HG03066 (cell line): Measurements from ENCODE around the gene NMRK2.
"Not testable (repeated sequence)": the region's sequence is repeated elsewhere in the genome, so short reads cannot be mapped to it uniquely, and the experiment has no call there.

Experiments used
- ATAC-seq: cut with Tn5 transposase; IDR thresholded peaks from one replicate; pipeline ENCODE4 v1.9.1; 2021; ENCODE audit warnings: low read depth; ENCODE audit not compliant: unreplicated experiment

NMRK2 gene

DNA sequence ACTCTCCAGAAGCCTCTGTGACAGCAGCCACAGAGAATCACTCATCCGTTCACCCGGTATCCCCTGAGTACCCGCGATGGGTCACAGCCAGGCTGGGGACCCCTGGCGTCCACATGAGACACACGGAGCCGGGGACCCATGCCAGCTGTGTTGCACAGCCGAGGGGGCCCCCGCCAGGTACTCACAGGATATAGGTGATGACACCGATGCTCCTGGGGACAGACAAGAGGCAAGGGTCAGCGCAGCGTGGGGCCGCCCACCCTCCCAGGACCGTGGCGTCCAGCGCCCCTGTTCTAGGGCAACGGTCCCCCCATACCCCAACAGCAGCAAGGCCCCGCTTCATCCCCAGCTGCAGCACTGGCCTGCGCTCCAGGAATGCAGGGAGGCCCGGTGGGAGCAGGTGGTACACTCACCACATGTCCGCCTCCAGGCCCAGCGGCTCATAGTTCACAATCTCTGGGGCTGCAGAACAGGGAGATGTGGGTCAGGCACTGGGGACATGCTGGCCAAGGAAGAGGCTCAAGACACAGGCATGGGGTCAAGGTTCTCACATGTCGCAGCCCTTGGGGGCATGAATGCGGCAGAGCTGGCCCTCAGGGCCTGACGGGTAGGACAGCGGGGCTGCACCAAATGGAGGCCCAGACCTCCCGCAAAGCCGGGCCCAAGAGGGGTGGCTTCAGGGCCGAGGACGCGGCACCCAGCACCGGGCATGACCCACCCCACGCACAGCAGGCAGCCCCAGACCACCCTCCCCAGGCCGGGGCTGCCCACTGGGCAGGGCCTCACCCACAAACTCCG lies 30.8 kb downstream of the NMRK2 start:
- ATAC-seq, result no peak

DNA sequence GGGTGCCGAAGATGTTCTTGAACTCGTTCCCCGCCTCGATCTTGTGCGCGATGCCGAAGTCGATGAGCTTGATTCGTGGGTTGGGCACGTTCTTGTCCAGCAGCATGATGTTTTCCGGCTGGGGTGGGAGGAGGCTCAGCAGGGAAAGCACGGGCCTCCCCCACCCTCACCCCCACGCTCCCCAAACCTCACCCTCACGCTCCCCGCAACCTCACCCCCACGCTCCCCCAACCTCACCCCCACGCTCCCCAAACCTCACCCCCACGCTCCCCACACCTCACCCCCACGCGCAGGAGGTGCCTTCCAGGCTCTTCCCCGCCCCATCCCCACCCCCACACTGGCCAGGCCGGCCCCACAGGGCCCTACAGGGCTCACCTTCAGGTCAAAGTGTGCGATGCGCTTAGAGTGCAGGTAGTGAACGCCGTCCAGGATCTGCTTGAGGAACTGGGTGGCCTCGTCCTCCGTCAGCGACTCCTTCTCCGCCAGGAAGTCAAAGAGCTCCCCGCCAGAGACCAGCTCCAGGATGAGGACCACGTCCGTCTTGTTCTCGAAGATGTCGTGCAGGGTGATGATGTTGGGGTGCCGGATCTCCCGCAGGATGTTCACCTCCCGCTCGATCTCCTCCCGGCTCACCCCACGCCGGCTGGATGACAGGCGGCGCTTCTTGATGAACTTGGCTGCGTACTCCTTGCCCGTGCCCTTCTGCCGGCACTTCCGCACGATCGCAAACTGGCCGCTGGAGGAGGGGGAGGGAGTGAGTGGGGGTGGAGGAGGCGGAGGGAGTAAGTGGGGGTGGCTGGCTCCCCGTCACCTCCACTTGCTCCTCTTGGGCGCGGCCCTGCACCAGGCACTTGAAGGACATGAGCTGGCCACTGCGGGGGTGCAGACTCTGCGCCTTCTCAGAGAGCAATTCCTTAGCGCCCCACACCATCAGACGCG lies 31.7 kb downstream of the NMRK2 start:
- no peak for ATAC-seq

DNA sequence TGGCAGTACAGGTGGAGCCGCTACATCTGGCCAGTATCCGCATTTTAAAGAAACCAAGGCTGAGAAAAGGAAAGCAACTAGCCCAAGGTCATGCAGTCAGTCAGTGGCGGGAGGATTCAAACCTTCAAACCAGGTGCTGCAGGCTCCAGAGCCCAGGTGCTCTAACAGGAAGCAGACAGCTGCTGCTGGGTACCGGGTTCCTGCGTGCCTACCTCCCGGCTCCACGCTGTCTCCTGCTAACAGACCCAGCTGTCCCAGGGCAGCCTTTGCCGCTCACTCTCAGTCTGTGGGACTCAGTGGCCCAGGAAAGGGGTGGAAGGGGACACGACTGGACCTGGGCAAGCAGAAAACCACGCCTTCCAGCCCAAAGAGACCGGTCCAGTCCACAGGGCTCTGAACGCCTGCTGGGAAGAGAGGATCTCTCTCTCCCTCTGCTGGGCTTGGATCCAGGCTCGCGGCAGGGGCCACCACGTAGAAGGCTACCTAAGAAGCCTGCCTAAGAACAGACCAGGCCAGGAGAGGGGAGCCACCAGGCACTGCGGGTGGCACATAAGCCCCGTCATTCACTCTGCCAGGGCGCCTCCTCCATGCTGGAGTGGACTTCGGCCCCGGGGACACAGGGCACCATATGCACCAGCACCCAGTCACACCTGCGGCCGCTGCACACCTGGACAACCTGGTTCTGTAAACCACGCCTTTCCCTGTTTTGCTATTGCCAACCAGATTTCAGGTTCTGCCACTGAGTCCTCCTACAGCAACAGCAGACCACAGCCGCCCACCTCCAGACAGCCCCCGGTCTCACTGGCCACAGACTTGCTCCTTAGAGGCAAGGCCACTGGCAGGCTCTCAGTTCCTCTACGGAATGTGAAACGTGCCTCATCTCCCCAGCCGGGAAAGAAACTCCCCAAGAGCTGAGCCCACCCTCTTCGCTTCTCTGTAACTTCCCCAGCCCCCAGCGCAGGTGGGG lies 33.5 kb downstream of the NMRK2 start:
- no peak for ATAC-seq

DNA sequence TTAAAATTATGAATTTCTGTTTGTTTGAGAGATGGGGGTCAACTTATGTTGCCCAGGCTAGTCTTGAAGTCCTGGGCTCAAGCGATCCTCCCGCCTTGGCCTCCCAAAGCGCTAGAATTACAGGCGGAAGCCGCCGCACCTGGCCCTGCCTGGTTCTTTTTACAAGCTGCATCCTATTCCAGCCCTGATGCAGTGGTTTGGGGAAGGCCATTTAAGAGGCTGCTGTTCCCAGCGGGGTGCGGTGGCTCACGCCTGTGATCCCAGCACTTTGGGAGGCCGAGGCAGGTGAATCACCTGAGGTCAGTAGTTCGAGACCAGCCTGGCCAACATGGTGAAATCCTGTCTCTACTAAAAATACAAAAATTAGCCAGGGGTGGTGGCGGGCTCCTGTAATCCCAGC lies 35.1 kb downstream of the NMRK2 start:
- not testable (repeated sequence) for ATAC-seq

DNA sequence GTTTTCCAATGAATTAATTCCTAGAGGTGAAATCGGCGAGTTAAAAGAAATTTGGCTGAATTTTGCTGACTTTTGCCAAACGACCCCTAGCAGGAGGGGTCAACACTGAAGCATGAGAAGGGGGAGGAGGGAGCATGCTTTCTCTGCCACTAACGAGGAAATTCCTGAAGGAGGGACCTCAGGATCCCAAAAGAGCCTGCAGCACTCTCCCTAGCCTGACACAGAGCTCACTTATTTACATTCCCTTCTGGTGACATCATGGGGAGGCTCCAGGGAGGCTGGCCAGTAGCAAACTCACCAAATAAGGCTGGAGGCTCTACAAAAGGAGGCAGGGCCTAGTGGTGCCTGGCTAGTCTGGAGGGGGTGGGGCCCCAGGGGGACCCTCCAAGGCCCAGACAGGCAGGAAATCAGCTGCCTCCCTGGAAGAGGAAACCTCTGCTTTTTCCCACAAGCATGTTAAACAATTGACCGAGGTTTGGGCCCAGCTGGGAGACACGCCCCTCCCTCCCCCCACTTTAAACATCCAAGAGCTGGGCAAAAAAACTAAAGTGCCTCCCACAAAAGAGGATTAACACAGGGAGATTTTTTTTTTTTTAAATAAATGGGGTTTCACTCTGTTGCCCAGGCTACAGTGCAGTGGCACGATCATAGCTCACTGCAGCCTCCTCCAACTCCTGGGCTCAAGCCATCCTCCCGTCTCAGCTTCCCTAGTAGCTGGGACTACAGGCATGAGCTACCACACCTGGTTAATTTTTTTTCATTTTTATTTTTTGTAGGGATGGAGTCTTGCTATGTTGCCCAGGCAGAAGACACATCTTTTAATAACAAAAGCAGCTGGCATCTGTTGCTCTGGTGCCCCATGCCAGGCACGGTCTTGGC lies 35.9 kb downstream of the NMRK2 start:
- ATAC-seq, result no peak

DNA sequence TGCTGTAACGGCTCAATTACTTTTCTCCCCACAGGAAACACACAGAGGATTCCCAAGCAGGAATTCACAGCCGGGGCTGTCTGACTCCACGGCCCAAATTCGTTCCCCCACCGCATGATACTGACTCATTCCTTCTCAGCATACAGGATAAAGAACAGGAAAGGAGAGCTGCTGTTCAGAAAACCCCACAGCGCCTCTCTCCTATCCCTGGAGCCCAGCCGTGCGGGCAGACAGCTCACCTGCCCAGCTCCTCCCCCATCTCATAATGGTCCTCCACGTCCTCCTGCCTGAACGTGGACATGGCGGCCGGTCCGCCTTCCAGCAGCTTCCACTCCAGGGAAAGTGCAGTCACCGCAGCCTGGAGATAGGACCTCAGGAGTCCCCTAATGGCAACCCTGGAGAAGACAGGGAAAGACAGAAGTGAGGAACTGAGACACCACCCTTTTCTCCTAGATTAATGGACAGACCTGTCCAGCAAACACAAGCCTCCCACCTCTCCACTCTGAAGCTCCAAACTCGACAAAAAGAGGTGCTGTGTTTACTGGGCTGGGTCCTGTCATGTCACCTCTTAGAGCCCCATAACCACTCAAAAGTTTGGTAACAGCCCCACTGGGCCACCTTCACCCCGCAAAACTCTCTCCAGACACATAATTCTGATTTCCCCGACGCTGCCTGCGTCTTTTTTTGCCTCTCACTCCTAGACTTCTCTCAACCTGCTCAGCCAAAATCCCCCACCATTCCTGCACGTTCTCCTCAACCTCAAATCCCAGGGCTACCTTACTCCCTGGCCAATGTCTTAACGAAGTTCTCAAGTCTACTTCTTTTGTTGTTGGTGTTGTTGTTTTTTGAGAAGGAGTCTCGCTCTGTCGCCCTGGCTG lies 36.8 kb downstream of the NMRK2 start:
- ATAC-seq, result no peak

DNA sequence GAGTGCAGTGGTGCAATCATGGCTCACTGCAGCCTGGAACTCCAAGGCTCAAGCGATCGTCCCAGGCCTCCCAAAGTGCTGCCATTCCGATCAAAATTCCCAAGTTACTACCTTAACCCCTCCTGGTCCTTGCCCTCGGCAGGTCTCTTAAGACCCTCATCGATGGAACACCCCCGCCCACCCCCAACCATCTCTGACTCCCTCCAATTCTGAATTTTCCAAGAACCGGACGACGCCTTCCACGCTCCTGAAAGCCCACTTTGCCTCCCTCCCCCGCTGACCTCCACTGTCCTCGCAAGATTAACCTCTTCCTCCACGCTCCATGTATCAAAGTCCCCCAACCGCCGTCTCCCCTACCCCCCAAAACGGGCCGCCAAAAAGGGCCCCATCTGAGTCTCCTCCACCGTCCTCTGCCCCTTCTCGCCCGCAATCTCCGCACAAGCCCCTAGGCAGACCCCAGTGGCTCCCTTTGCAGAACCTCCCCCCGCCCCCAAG lies 37.5 kb downstream of the NMRK2 start:
- no peak for ATAC-seq

DNA sequence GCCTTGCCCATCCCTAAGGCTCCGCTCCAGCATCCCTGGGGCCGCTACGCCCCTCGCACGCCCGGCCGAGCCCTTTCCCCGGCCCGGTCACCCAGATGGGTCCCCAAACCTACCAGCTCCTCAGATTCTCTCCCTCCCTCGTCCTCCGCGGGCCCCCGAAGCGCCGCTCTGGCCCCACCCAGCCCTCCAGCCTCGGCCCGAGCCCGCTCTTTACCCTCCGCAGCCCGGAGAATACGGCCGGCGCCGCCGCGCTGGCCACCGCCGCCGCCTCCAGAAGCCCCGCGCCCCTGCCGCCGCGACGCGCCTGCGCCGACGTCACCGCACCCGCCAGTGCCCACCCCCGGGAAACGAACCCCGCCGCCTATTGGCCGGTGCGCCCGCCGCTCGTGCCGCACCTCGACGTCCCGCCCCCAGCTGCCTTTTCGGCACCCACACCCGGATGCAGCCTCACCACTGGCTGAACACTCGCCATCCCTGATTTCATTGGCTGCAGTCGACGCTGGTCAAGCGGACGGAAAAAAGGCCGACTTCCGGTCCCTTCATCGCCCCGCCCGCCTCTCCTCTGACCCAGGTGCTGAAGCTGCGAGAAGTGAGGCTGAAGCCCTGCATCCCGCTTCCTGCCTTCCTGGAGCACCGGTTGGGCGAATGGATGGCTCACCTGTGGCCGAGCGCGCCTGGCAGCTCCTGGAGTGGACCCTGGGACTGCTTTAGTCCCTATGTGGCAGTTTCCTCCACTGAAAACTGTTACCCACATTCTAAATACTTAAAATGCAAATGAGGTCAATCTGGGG lies 38.1 kb downstream of the NMRK2 start, which contains the start of gene DAPK3:
Gene DAPK3 (minus strand): TSS at position 292 of the 791 bp plus-strand sequence. CDS start 1,364 bp downstream, outside the sequence.
- peak; percentile 85 for ATAC-seq

DNA sequence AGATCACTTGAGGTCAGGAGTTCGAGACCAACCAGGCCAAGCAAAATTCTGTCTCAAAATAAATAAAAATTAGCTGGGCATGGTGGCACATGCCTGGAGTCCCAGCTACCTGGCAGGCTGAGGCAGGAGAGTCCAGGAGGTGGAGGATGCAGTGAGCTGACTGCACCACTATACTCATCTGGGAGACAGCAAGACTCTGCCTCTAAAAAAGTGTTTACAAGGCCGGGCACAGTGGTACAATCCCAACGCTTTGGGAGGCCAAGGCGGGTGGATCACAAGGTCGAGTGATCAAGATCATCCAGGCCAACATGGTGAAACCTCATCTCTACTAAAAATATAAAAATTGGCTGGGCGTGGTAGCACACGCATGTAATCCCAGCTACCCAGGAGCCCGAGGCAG lies 42.3 kb downstream of the NMRK2 start:
- ATAC-seq, result no peak

DNA sequence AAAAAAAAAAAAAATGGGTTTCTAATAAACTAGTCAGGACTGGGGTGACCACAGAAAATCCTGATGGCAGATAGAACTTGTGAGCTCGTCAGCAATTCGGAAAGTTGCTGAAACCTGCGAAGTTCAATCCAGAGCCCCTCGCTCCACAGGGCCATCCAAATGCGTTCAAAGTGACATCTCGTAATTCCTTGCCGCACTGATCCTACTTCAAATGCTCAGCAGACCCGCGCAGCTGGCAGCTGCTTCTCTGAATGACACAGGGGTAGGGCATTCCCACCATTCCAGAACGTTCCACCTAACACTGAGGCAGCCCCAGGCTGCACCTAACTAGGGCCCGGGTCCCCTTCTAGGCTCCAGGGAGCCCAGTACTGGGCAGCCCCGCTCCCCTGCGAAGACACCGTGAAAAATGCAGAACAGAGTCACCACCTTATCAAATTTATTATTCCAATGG lies 42.8 kb downstream of the NMRK2 start:
- no peak for ATAC-seq

DNA sequence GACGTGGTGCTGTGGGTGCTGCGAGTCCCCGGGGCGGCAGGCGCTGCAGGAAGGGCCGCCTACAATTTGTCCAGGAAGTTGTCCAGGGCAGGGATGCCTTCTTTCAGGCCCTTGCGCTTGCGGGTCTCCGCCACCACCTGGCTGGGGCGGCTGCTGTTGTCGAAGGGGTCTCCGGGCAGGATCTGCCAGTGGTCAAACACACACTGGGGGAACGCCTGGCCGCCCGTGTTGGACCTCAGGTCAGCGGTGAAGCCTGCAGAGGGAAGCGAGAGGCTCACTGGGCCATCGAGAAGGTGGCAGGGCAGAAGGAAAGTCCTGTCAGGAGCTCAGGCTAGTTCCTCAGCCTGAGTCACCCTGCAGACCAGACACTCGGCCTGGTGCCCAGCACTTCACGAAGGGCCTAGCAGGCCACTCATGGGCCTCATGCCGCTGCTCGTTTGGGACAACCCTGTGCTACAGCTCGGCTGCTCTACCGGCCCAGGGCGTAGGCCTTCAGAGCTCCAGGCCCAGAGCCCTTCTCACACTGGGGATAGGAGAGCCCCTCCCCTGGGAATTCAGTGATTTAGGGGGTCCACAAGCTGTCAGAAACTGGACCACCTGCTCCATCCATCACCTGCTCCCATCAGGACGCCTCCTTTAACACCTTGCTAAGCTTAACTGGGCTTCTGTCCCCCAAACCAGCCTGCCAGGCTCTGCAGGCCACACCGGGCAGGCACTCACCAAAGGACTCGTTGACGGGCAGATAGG lies 43.8 kb downstream of the NMRK2 start:
- ATAC-seq, result no peak

DNA sequence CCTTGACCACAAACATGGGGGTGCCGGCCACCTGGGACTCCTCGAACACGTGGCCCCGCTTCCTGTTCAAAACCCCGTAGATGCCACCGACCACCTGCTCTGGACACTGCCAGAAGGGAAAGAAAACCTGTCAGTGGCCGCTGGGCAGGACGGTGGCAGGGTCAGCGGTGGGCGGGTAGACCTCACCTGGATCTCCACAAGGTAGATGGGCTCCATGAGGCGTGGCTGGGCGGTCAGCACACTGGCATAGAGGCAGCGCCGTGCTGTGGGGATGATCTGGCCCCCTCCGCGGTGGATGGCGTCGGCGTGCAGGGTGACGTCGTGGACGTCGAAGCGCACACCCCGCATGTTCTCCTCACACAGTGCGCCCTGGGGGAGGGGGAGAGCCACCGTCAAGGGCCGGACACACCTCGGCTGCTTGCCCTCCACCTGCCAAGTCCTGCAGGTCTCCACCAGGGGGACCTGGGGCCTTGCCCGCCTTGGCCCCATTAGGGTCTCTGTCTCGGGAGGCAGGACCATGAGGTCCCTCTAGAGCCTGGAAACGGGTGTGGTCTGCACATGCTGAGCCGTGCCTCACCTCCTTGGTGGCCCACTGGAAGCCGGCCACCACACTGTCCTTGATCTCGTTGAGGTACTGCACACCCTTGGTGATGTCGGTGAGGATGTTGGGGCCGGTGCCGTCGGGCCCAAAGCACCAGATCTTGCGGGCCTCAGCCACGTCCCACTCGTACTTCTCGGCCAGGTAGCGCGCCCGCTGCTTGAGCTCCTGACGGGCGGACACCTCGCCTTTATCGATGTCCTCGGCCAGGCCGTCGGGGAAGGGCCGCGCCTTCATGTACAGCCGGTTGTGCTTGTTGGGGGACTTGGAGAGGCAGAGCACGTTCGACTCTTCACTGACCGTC lies 44.6 kb downstream of the NMRK2 start:
- no peak for ATAC-seq

DNA sequence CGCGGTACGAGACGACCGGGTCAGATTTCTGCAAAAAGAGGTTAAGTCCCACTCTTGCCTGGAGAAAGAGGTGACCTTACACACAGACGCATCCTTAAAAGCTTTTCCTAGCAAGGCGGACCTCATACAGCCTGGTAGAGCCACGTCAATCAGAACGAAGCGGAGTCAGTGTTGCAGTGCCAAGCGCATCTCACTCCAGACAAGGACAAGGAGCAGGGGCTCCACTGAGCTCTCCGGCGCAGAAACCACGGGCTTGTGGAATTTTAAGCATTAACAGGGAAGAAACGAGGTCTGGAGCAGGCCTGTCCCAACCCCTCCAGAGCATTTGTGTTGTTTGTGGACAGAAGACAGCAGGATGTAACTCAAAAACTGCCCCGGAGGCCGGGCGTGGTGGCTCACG lies 45.3 kb downstream of the NMRK2 start:
- ATAC-seq, result no peak

DNA sequence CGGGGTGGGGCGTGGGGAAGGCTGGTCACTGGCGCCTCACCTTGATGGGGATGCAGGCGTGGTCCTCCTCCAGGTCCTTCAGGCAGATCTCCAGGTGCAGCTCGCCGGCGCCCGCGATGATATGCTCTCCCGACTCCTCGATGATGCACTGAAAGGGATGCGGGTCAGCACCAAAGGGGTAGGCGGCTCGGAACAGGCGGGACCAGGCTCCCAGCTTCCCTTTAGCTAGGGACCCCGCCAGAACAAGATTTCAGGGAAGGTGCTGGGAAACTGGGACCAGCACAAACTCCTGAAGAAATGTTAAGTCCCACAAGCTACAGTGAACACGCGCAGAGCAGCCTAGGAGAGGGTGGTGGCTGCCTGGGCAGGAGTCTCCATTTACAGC lies 46.4 kb downstream of the NMRK2 start:
- no peak for ATAC-seq

DNA sequence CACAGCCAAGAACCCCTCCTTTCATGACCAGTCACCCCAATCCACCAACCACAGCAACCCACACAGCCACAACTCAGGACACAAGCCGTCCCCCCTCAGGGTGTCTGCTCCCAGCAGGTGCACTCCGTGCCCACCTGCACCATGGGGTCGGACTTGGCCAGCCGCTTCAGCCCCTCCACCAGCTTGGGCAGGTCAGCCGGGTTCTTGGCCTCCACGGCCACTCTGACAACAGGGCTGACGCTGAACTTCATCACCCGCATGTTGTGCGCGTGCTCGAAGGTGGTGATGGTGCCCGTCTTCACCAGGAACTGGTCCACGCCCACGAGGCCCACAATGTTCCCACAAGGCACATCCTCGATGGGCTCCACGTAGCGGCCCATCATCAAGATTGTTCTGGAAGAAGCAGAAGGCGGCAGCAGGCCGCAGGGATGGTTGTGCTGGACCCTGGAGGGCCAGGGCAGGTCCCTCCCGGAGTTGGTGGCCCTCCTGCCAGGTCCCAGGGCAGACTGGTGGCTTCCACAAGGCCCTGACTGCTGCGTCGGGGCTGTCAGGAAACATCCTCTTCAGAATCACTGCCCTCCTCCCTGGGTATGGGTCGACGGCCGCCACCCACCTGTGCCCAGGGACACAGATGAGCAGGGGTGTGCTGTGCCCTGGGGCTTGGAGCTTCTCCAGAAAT lies 46.9 kb downstream of the NMRK2 start:
- ATAC-seq, result no peak
